ENCODE measurements around the gene ADA.

The ADA gene

GRCh38 chr20:44574372-44574771, 77.1 kb downstream of the ADA start:
- no peak for DNase-seq

- no peak for DNase-seq
Measured at GRCh38 chr20:44573501-44573869, 78.0 kb downstream of the ADA start.

- DNase-seq = no peak
Measured at GRCh38 chr20:44572551-44573500, 78.7 kb downstream of the ADA start.

- DNase-seq = no peak
Measured at GRCh38 chr20:44571362-44571988, 80.0 kb downstream of the ADA start.

- no peak for DNase-seq
Measured at GRCh38 chr20:44570367-44570766, 81.1 kb downstream of the ADA start.
